ENCODE measurements around the gene ANKRD62. TPM values are rescaled to one million over a fixed set of nuclear protein-coding genes. Genes with fewer than 3 reads are reported as not detected.

Gene ANKRD62
- total and polyA plus RNA-seq, 2 of the 4 experiments (the other 2 are of a cell fraction) = not detected

DNA sequence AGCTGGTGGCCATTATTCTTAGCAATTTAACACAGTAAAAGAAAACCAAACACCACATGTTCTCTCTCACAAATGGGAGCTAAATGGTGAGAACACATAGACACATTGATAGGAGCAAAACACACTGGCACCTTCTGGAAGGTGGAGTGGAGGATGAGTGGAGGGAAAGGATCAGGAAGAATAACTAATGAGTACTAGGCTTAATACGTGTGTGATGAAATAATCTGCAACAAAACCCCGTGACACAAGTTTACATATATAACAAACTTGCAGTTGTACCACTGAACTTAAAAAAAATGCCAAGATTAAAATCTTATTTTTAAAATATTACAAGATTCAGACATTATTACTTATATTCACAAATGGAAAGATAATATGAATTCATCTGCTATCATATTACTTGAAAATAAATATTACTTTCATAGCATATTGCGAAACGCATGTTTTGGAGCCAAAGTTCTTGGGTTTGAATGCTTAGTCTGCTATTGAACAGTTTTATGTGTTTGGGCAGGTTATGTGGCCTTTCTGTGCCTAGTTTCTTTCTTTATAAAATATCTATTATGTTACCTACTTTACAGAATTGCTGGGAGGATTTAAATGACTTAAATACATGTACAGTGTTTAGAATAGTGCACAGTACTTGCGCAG, 20.5 kb downstream of the ANKRD62 start:
- Histone ChIP-seq H3K4me2 (ENCODE audit: low read depth, low read length) (no peak overlapping the region), H4K5ac (ENCODE audit: low read depth, low read length) (no peak overlapping the region), H3K18ac (ENCODE audit: low read depth, low read length) (no peak overlapping the region), H3K4me3 (ENCODE audit: insufficient read depth, low read depth, low read length) (no peak overlapping the region), H3K27ac (ENCODE audit: insufficient read depth, low read length) (no peak overlapping the region), H2AK5ac (ENCODE audit: low read depth, low read length) (no peak overlapping the region), H3K36me3 (ENCODE audit: control insufficient read depth, insufficient read depth, low read length) (no peaks in the 10 kb centered on the region), H3K79me1 (ENCODE audit: low read depth in 1 of 2, low read length in 2 of 2) (no peaks in the 10 kb centered on the region), H3K9ac (ENCODE audit: low read depth, low read length) (no peak overlapping the region), H2AK9ac (replicated peaks; ENCODE audit: low read depth, low read length, poor library complexity) (no peak overlapping the region), H3K4ac (ENCODE audit: low read depth, low read length) (no peak overlapping the region), H3K23ac (ENCODE audit: low read depth, low read length) (no peak overlapping the region), H4K20me1 (ENCODE audit: insufficient read depth, low read length) (no peaks in the 10 kb centered on the region), H2AFZ (replicated peaks; ENCODE audit: low read length, poor library complexity) (no peak overlapping the region), H3K9me1 (ENCODE audit: insufficient read depth, low read length) (no peaks in the 10 kb centered on the region), H3K56ac (ENCODE audit: extremely low read depth, insufficient read depth, low read length) (no peak overlapping the region), H2BK20ac (ENCODE audit: low read depth, low read length) (no peak overlapping the region), H3K9me3 (ENCODE audit: control insufficient read depth, insufficient read depth, low read length) (no peaks in the 10 kb centered on the region), H2BK5ac (ENCODE audit: low read depth, low read length, poor library complexity, severe bottlenecking) (no peak overlapping the region), H3K14ac (replicated peaks; ENCODE audit: low read depth, low read length) (no peak overlapping the region), H4K8ac (ENCODE audit: low read depth in 2 of 2, low read length in 2 of 2) (no peak overlapping the region), H3K4me1 (ENCODE audit: control insufficient read depth, insufficient read depth, low read length) (no peaks in the 10 kb centered on the region), H4K91ac (ENCODE audit: insufficient read depth, low read depth, low read length) (no peak overlapping the region), H3K27me3 (ENCODE audit: control insufficient read depth, insufficient read depth, low read length) (no peaks in the 10 kb centered on the region; the same call in 1 of the 2 replicates), H2BK120ac (ENCODE audit: low read depth, low read length) (no peak overlapping the region), H2BK15ac (ENCODE audit: low read depth, low read length) (no peak overlapping the region)
- DNase-seq (no peak), ATAC-seq (ENCODE audit: low read depth) (no peak)
- TF ChIP-seq BHLHE40 (IDR thresholded peaks at IDR 0.05; ENCODE audit: low read depth, low read length) (no peak), RFX5 (IDR thresholded peaks at IDR 0.05; ENCODE audit: low read depth, low read length) (no peak), FOS (IDR thresholded peaks at IDR 0.05; ENCODE audit: low read depth, low read length) (no peak), POLR2A (IDR thresholded peaks at IDR 0.05; ENCODE audit: low read depth, low read length) (no peak), CEBPB (IDR thresholded peaks at IDR 0.05; ENCODE audit: low read depth, low read length) (peak; percentile 80)
- ChIA-PET POLR2A (ENCODE audit: unreplicated experiment) (no interaction called here), CTCF (no interaction called here)
- WGBS, 2 experiments (ENCODE audit: extremely low coverage in 2 of 2, insufficient read length in 1 of 2) = no CpG with 5 or more reads among the region's 5 CpGs
- intact Hi-C loops (cut with micrococcal nuclease) = loop anchor here (10.0 kb wide), 1 partner anchor 379 kb away; no protein-coding TSS in a partner anchor
- no TSS peak for BruUV-seq (replicated peaks)
- in situ Hi-C loops (cut with MboI; ENCODE audit: low sequenced_read_pairs) = no loop called here
- dilution Hi-C loops (cut with HindIII; ENCODE audit: low sequenced_read_pairs, unreplicated experiment) = no loop called here

Data from IMR-90 (cell line).